HG02610 (cell line): ENCODE results near the gene POLE4.

Experiments
- ATAC-seq: cut with Tn5 transposase; IDR thresholded peaks from one replicate; pipeline ENCODE4 v1.9.1; 2021; ENCODE audit warnings: mild to moderate bottlenecking, moderate library complexity; ENCODE audit not compliant: unreplicated experiment

The POLE4 gene

DNA sequence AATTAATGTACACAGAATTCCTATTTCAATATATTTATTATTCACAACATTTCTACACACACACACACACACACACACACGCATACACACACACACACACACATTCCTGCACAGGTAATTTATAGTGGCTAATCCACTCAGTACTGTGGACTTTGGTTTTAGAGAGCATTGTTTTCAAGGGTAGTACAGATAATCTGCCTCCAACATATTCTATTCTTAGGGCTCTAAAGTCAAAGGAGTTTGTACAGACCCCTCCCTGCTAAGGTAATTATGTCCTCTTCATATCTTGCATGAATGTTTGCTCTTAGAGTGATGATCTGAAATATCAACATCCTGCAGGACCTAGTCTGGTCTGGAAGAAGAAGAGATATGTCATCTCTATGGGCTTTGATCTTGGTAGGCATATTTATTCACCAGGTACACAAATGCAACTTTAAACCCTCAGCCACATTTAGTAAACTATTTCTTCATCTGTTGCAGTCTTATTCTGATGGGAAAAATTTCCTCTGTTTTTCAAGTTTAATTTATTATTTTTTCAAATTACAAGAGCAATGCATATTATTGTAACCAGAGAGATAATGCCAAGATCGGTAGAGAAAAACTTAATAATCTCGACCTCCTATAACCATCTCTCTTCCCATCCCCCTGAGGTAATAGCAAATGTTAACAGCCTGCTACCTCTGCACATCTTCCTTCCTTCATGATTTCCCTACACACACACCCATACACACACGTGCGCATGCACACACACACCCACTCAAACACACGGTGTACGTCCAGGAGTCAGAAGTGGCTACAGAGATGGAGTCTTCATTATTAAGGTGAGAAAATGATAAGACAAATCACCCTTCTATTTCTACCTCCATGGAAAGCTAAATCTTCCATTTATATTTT lies 18.3 kb upstream of the POLE4 start:
- no peak for ATAC-seq

DNA sequence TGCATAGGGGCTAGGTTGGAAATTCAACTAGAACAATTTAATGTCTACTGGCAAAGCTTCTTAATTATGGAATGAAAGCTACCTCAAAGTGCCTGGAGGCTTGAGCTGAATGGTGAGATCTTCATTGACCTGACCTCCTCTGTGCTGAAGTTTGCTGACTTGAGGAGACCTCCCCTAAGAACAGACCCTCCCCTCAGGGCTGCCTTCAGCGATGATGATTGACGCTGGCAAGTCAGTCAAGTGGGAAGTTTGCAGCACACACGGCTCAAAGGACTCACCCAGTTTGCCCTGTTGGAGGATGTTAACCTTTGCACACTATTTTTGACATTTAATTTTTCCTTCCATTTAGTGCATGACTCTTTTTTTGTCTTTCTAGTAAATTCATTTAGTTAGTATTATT lies 17.2 kb upstream of the POLE4 start:
- no peak for ATAC-seq

DNA sequence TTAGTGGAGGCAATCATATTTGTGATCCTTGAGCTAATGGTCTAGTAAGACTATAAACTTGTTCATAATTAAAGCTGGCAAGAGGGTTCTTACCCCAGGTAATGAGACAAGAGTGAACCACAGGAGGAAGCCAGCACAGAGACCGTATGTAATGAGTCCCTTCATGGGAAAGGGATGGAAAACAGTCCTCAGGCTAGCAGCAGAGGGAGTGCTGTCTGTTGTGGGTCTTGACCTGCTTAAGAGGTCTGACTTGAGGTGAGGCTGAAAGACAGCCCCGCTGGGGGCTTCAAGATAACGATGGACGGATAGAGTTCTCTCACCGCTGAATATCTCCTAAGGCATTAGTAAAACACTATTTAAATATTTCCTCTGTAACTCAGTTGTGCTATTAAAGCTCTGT lies 16.2 kb upstream of the POLE4 start:
- no peak for ATAC-seq

GRCh38 chr2:74944987-74945787 lies 13.3 kb upstream of the POLE4 start:
- ATAC-seq: peak; percentile 99

GRCh38 chr2:74945788-74946331 lies 12.6 kb upstream of the POLE4 start:
- ATAC-seq: no peak

DNA sequence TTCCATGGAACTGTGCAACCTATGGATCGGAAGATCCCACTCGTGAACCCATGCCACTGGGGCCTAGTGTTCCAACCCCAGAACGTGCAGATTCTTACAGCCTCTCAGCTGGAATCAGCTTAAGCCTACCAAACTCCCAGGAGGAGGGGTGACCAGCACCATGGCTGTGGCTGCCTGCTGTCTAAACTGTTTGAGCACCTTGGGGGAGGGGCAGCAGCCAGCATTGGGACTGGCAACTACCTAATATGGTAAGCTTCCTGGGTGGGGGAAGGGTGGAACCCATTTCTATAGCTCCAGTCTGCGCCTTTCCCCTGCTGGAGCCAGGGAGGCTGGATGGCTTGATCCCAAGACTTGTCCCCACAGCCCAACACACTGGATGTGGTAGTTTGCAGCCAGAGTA lies 10.7 kb upstream of the POLE4 start:
- no peak for ATAC-seq

- no peak for ATAC-seq
Observed at GRCh38 chr2:74948779-74949178, 9.7 kb upstream of the POLE4 start.

GRCh38 chr2:74951211-74951754 lies 7.2 kb upstream of the POLE4 start:
- ATAC-seq: no peak

DNA sequence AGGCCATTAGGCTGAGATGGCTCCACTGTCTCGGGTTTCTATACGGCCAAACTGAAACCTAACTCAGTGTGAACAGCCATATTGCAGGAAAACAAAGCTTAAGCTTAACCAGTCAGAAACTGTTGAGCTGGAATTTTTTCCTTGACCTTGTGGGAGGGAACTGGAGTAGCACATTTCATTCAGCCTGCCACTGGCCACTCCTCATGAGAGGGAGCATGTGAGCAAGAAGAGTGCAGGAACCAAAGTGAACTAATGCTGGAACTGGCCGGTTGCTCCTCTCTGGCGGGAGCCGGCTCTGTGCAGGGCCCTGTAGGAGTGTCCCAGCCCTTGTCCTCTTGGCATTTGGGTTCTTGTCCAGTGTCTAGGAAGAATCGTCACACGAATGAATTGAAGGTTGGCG lies 5.9 kb upstream of the POLE4 start:
- ATAC-seq: no peak

- no peak for ATAC-seq
Observed at GRCh38 chr2:74953796-74954499, 4.5 kb upstream of the POLE4 start.

DNA sequence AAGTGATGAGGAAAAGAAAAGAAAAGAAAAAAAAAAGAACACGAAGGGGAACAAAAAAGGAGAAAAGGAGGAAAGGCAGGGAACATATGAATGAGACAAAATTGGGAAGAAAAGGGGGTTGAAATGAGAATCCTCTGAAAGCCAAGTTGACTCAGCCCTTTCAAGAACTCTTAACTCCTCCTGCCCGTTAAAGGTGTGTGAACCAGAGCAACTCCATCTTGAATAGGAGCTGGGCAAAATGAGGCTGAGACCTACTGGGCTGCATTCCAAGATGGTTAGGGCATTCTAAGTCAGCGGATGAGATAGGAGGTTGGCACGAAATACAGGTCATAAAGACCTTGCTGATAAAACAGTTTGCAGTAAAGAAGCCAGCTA lies 4.0 kb upstream of the POLE4 start:
- no peak for ATAC-seq

DNA sequence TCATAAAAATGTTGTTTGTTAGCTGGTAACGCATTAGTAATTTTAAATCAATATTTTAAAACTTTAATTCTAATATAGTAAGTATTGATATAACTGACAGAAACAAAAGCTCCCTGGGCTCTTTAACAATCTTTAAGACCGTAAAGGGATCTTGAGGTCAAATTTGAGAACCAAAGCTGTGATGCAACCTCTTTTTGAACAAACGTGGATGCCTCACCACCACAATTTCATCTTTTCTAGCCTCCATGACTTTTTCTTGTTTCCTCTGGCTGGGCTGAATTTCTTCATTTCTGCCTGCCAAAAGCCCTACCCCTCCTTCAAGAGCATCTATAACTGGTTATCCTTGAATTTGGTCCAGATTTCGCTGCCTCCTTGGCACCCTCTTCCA lies 563 bp upstream of the POLE4 start:
- no peak for ATAC-seq

GRCh38 chr2:74959106-74959751 lies 786 bp downstream of the POLE4 start:
- no peak for ATAC-seq

DNA sequence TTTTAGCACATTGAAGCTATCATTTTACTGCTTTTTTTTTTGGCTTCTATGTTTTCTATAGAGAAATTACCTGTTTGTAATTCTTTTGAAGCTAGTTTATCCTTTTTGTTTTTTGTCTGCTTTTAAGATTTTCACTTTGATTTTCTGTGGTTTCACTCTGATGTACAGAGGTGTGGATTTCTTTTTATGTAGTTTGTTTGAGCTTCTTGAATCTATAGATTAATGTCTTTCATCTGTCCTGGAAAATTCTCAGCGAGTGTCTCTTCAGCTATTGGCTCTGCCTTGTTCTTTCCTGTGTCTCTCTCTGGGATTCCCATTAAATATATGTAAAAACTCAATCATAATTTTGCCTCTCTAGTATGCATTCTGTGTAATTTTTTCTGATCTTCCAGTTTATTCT lies 8.4 kb downstream of the POLE4 start:
- no peak for ATAC-seq

DNA sequence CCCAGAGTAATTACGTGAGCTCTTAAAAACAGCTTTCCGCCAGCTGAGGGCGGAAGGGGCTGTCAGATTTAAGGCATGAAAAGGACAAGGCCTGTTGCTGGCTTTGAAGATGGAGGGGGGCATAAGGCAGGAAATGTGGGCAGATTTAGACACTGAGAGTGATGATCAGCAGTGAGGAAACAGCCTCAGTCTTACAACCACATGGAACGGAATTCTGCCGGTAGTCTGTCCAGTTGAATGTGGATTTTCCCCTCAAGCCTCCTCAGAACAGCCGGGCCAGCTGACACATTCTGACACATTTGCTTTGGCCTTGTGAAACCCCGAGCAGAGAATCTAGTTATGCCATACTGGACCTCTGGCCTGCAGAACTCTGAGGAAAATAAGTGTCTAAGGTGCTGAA lies 16.6 kb downstream of the POLE4 start:
- ATAC-seq: no peak

DNA sequence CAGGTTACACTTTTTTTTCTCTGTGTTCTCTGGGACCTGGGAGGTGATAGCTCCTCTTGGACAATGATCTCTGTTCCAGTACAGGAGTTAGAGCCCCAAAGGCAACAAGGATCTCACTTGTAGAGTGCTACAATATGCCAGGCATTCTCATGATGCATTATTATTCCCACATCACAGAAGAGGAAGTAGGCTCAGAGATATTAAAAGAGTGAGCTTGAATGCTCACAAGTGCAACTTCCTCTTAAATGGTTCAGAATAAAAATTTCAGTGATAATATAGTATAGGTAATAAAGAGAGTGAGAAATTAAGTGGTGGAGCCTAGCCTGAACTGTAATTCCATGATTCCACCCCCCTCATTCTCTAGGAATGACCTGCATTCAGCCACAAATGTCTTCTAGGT lies 21.4 kb downstream of the POLE4 start:
- ATAC-seq: no peak

DNA sequence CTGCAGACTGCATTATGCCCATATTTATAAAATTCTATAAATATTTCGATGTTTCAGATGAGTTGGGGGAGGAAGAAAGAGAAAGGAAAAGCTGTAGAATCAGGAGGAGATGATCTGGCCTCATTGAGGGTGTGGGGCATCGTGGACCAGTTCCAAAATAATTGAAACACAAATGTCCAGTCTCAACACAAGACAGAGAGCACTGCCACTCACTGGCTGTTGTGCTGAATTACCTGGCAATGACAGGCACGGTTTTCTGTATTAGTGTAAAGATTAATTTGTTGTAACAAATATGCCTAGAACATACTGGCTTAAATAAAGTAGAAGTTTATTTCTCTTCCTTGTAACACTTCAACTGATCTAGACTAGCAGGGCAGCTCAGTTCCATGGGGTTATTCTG lies 24.1 kb downstream of the POLE4 start:
- ATAC-seq: no peak

- ATAC-seq: no peak
Observed at GRCh38 chr2:74983631-74984392, 25.4 kb downstream of the POLE4 start.

GRCh38 chr2:74984947-74985637 lies 26.6 kb downstream of the POLE4 start:
- ATAC-seq: no peak
